Ishikawa (cell line): ENCODE measurements around the gene KCNN3.

Experiments
- CEBPB ChIP-seq: IDR thresholded peaks from 2 replicates; pipeline ENCODE4 v1.6.1; 2012
- CREB1 ChIP-seq: IDR thresholded peaks from 2 replicates; pipeline ENCODE4 v1.6.1; 2012; ENCODE audit warnings: low read depth
- EGR1 ChIP-seq: IDR thresholded peaks from 2 replicates; pipeline ENCODE4 v1.6.1; 2012
- EP300 ChIP-seq: IDR thresholded peaks from 2 replicates; pipeline ENCODE4 v1.6.1; 2012; ENCODE audit warnings: borderline replicate concordance
- FOXM1 ChIP-seq: IDR thresholded peaks from 2 replicates; pipeline ENCODE4 v1.6.1; 2012; ENCODE audit warnings: low read depth, borderline replicate concordance
- MAX ChIP-seq: IDR thresholded peaks from 2 replicates; pipeline ENCODE4 v1.6.1; 2012
- NFIC ChIP-seq: IDR thresholded peaks from 2 replicates; pipeline ENCODE4 v1.6.1; 2012
- RAD21 ChIP-seq: IDR thresholded peaks from 2 replicates; pipeline ENCODE4 v1.6.1; 2012; ENCODE audit warnings: low read depth
- TAF1 ChIP-seq: IDR thresholded peaks from 2 replicates; pipeline ENCODE4 v1.6.1; 2012; ENCODE audit warnings: low read depth, mild to moderate bottlenecking
- YY1 ChIP-seq: IDR thresholded peaks from 2 replicates; pipeline ENCODE4 v1.6.1; 2012; ENCODE audit warnings: low read depth
- TF ChIP-seq, protein P1 (sequence below): IDR thresholded peaks from 2 replicates; pipeline ENCODE4 v1.6.1; 2012; ENCODE audit warnings: low read depth, mild to moderate bottlenecking

GRCh38 chr1:154856049-154856448, 14.0 kb downstream of the KCNN3 start:
- TF ChIP-seq TAF1 (no peak), EP300 (no peak), EGR1 (no peak), CREB1 (no peak), CEBPB (no peak), NFIC (no peak), YY1 (no peak), RAD21 (no peak), MAX (no peak), FOXM1 (no peak)
- TF ChIP-seq, protein P1, sequence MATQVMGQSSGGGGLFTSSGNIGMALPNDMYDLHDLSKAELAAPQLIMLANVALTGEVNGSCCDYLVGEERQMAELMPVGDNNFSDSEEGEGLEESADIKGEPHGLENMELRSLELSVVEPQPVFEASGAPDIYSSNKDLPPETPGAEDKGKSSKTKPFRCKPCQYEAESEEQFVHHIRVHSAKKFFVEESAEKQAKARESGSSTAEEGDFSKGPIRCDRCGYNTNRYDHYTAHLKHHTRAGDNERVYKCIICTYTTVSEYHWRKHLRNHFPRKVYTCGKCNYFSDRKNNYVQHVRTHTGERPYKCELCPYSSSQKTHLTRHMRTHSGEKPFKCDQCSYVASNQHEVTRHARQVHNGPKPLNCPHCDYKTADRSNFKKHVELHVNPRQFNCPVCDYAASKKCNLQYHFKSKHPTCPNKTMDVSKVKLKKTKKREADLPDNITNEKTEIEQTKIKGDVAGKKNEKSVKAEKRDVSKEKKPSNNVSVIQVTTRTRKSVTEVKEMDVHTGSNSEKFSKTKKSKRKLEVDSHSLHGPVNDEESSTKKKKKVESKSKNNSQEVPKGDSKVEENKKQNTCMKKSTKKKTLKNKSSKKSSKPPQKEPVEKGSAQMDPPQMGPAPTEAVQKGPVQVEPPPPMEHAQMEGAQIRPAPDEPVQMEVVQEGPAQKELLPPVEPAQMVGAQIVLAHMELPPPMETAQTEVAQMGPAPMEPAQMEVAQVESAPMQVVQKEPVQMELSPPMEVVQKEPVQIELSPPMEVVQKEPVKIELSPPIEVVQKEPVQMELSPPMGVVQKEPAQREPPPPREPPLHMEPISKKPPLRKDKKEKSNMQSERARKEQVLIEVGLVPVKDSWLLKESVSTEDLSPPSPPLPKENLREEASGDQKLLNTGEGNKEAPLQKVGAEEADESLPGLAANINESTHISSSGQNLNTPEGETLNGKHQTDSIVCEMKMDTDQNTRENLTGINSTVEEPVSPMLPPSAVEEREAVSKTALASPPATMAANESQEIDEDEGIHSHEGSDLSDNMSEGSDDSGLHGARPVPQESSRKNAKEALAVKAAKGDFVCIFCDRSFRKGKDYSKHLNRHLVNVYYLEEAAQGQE = no peak
